Chondrocyte (in vitro differentiated cells): ENCODE measurements around the gene ARID5A. TPM values are rescaled to one million over a fixed set of nuclear protein-coding genes. Genes with fewer than 3 reads are reported as not detected.

Experiments used
- DNase-seq: peaks from one replicate; pipeline ENCODE4 v3.0.0; 2021; ENCODE audit warnings: mixed read lengths, low spot score
- H3K27ac Mint-ChIP-seq: one replicate; pipeline ENCODE4 v1.8.0; 2021; ENCODE audit warnings: mild to moderate bottlenecking, moderate library complexity, mixed read lengths; ENCODE audit not compliant: unreplicated experiment
- H3K27me3 Mint-ChIP-seq: 2 replicates; pipeline ENCODE4 v1.8.0; 2021; ENCODE audit warnings: low read depth, mixed read lengths
- H3K36me3 Mint-ChIP-seq: 2 replicates; pipeline ENCODE4 v1.8.0; 2021; ENCODE audit warnings: low read depth, mixed read lengths
- H3K4me1 Mint-ChIP-seq: 2 replicates; pipeline ENCODE4 v1.8.0; 2021; ENCODE audit warnings: low read depth, mild to moderate bottlenecking, mixed read lengths
- H3K4me3 Mint-ChIP-seq: one replicate; pipeline ENCODE4 v1.8.0; 2021; ENCODE audit warnings: mild to moderate bottlenecking, moderate library complexity, mixed read lengths; ENCODE audit not compliant: unreplicated experiment
- H3K9me3 Mint-ChIP-seq: 2 replicates; pipeline ENCODE4 v1.8.0; 2021; ENCODE audit warnings: low read depth, mixed read lengths
- total RNA-seq: library from RNA; stranded (reverse); gene quantifications from 3 replicates; pipeline ENCODE4 v1.2.1, GENCODE V29; 2021
- TF ChIP-seq, protein P1 (sequence below): fragments of 200-600 bp; sonication (generic); IDR thresholded peaks from 2 replicates; pipeline ENCODE4 v1.5.0; 2021; ENCODE audit warnings: antibody characterized with exemption, mild to moderate bottlenecking, moderate library complexity

ARID5A gene
- total RNA-seq, 1 donor from 2014 or later: 12.9 TPM

DNA sequence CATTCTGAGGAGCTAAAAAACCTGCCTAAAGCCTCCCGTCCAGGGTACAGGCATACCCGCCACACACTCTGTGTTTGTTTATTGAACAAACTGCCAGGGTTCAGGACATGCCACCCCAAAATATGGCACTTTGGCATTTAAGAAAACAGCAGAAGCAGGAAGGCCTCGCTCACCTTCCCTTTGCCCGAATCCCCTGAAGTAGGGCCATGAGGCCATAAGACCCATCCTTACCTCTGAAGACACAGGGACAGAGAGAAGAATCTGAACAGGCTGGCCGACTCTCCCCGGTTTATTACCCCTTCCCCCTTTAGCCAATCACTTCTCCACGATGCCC, 29.7 kb upstream of the ARID5A start:
- H3K27ac Mint-ChIP-seq: no peak overlapping the region
- TF ChIP-seq, protein P1, sequence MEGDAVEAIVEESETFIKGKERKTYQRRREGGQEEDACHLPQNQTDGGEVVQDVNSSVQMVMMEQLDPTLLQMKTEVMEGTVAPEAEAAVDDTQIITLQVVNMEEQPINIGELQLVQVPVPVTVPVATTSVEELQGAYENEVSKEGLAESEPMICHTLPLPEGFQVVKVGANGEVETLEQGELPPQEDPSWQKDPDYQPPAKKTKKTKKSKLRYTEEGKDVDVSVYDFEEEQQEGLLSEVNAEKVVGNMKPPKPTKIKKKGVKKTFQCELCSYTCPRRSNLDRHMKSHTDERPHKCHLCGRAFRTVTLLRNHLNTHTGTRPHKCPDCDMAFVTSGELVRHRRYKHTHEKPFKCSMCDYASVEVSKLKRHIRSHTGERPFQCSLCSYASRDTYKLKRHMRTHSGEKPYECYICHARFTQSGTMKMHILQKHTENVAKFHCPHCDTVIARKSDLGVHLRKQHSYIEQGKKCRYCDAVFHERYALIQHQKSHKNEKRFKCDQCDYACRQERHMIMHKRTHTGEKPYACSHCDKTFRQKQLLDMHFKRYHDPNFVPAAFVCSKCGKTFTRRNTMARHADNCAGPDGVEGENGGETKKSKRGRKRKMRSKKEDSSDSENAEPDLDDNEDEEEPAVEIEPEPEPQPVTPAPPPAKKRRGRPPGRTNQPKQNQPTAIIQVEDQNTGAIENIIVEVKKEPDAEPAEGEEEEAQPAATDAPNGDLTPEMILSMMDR: no peak
- peaks cover 17% of the 10 kb centered on the region for H3K4me1 Mint-ChIP-seq
- no peak for DNase-seq
- H3K4me3 Mint-ChIP-seq: no peak overlapping the region
- no peaks in the 10 kb centered on the region for H3K36me3 Mint-ChIP-seq
- no peaks in the 10 kb centered on the region for H3K9me3 Mint-ChIP-seq
- peaks cover 13% of the 10 kb centered on the region for H3K27me3 Mint-ChIP-seq

- TF ChIP-seq, protein P1: peak; percentile 98
- Mint-ChIP-seq H3K27ac (no peak overlapping the region), H3K9me3 (no peaks in the 10 kb centered on the region), H3K4me3 (peak overlapping the region; percentile 62), H3K4me1 (peaks cover 17% of the 10 kb centered on the region), H3K27me3 (peaks cover 12% of the 10 kb centered on the region), H3K36me3 (no peaks in the 10 kb centered on the region)
- DNase-seq: no peak
Measured at GRCh38 chr2:96507957-96508520, 28.5 kb upstream of the ARID5A start.

DNA sequence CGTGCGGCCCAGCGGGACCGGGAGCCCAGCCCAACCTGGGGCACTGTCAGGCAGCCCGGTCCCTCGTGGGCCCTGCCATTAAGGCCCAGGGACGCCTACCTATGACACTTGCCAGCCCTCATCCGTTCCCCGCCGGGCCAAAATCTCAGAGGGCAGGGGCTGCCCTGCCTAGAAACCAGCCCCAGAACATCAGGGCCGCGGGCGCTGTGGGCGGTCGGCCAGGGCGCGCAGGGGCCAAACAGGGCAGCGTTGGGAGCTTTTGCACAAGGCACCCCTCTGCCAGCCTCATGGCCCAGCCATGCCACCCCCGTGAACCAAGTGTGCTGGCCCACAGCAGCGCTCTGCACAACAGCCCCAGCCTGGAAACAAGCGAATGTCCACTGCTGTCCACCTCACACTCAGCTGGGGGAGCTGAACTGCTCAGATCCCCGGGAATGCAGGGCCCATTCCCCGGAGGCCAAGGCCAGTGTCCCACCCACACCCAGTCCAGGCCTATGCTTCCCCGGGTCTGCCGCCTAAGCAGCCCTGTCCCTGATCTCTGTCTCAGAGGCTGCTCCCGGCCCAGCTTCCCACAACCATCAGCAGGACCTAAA, 27.9 kb upstream of the ARID5A start:
- no peaks in the 10 kb centered on the region for H3K9me3 Mint-ChIP-seq
- H3K27ac Mint-ChIP-seq: no peak overlapping the region
- peaks cover 17% of the 10 kb centered on the region for H3K4me1 Mint-ChIP-seq
- H3K27me3 Mint-ChIP-seq: peaks cover 12% of the 10 kb centered on the region
- TF ChIP-seq, protein P1: no peak
- DNase-seq: no peak
- H3K36me3 Mint-ChIP-seq: no peaks in the 10 kb centered on the region
- H3K4me3 Mint-ChIP-seq: no peak overlapping the region

GRCh38 chr2:96509114-96509846, 27.3 kb upstream of the ARID5A start:
- Mint-ChIP-seq H3K36me3 (no peaks in the 10 kb centered on the region), H3K4me3 (no peak overlapping the region), H3K4me1 (peaks cover 17% of the 10 kb centered on the region), H3K27me3 (peaks cover 12% of the 10 kb centered on the region), H3K27ac (peak overlapping the region; percentile 4), H3K9me3 (no peaks in the 10 kb centered on the region)
- TF ChIP-seq, protein P1: peak; percentile 94
- DNase-seq: no peak

DNA sequence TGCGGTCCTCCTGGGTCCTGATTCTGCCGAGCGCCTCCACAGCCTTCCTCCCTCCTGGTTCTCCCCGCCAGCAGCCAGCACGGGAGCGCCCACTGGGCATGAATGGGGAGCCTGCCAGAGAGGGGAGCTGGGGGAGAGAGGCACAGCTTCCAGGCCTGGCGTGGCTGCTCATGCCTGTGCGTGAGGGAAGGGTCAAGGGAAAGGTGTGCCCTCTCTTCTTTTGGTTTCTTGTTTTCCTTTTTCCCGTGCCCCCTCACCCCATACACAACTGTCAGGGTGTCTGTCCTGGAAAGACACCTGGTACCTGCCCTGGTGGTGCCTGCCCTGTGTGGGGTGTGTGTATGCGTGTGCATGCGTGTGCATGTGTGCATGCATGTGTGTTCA, 26.7 kb upstream of the ARID5A start:
- Mint-ChIP-seq H3K36me3 (no peaks in the 10 kb centered on the region), H3K27me3 (peaks cover 17% of the 10 kb centered on the region), H3K4me3 (no peak overlapping the region), H3K27ac (no peak overlapping the region), H3K4me1 (peaks cover 16% of the 10 kb centered on the region), H3K9me3 (no peaks in the 10 kb centered on the region)
- no peak for DNase-seq
- TF ChIP-seq, protein P1: no peak
